Thoracic aorta endothelial cell (primary cell): Measurements from ENCODE around the gene RNF182. TPM values are rescaled to one million over a fixed set of nuclear protein-coding genes. Genes with fewer than 3 reads are reported as not detected.

Source experiments
- total RNA-seq: library from RNA; depleted of rRNA; stranded (reverse); fragments of >200 nt; gene quantifications from 2 replicates; pipeline ENCODE4 v1.2.3, GENCODE V29; 2012

The RNF182 gene
- 0.14 and 0.40 TPM in 2 replicates for total RNA-seq

DNA sequence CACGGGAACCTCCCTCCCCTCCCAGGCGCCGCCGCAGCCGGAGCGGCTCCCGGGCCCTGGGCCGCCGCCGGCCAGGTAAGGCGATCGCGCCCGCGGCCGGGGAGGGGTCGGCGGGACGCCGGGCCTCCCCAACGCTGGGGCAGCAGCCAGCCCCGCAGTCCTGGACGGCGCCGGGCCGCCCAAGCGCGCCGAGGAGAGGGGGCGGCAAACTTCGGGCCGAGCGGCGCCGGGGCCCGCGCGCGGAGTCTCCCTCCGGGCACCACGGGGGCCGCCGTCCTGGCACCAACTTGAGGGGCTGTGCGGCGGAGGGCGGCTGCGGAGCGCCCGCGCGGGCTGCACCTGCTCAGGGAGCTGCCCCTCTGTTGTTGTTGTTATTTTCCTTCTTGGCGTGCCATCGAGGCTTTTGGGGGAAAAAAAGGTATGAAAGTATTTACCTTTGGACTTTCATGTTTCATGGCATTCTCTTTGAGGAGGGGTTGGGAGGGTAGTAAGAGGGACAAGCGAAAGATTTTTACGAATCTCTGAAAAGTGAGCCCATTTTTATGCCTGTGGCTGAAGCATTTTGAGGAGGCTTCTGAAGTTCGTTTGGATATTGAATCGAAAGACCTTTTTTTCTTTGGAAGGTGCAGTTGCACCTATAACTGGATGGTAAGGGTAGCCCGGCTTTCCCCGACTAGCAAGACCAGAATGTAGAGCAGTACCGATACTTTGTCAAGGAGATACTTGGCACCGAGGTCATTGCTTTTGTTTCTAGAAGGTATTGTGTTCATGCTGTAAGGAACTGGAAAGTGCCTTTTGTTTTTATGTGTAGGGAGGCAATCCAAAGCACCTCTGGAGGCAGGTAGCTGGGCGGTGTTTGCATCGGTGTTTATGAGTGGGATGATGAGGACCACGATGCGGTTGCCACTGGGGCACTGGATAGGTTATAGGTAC is at the start of gene RNF182:
TSS of gene RNF182 (plus strand) at position 4 of the 933 bp plus-strand sequence. CDS start 52,168 bp downstream, outside the sequence.

Other genes starting within 250 kb of the RNF182 start
- gene RANBP9, start 213.1 kb upstream of the RNF182 start, total RNA-seq = 38.7 and 39.3 TPM in 2 replicates
- 10.1 and 12.3 TPM in 2 replicates for gene MCUR1, start 110.4 kb upstream of the RNF182 start, total RNA-seq
- 0.53 and 1.2 TPM in 2 replicates for gene CD83, start 192.8 kb downstream of the RNF182 start, total RNA-seq